HG03196 (cell line): Measurements from ENCODE around the gene KIFC3.
"Not testable (repeated sequence)": the region's sequence is repeated elsewhere in the genome, so short reads cannot be mapped to it uniquely, and the experiment has no call there.

Experiments
- ATAC-seq: cut with Tn5 transposase; IDR thresholded peaks from one replicate; pipeline ENCODE4 v1.9.1; 2021; ENCODE audit not compliant: unreplicated experiment

Gene KIFC3

GRCh38 chr16:57725976-57726375, 76.3 kb downstream of the KIFC3 start:
- no peak for ATAC-seq

GRCh38 chr16:57725554-57725953, 76.7 kb downstream of the KIFC3 start:
- no peak for ATAC-seq

GRCh38 chr16:57725151-57725550, 77.1 kb downstream of the KIFC3 start:
- no peak for ATAC-seq

- ATAC-seq = no peak
Measured at GRCh38 chr16:57724531-57724930, 77.8 kb downstream of the KIFC3 start.

- no peak for ATAC-seq
Measured at GRCh38 chr16:57723170-57723569, 79.1 kb downstream of the KIFC3 start.

- ATAC-seq = no peak
Measured at GRCh38 chr16:57722651-57723050, 79.6 kb downstream of the KIFC3 start.

GRCh38 chr16:57722210-57722499, 80.1 kb downstream of the KIFC3 start:
- no peak for ATAC-seq

GRCh38 chr16:57721356-57722209, 80.7 kb downstream of the KIFC3 start:
- no peak for ATAC-seq

- no peak for ATAC-seq
Measured at GRCh38 chr16:57720142-57720575, 82.1 kb downstream of the KIFC3 start.

- no peak for ATAC-seq
Measured at GRCh38 chr16:57714047-57714446, 88.2 kb downstream of the KIFC3 start.

- ATAC-seq = no peak
Measured at GRCh38 chr16:57713596-57713995, 88.7 kb downstream of the KIFC3 start.

GRCh38 chr16:57712569-57712968, 89.7 kb downstream of the KIFC3 start:
- ATAC-seq = not testable (repeated sequence)

- no peak for ATAC-seq
Measured at GRCh38 chr16:57711993-57712392, 90.3 kb downstream of the KIFC3 start.

- ATAC-seq = no peak
Measured at GRCh38 chr16:57711346-57711745, 90.9 kb downstream of the KIFC3 start.

- no peak for ATAC-seq
Measured at GRCh38 chr16:57709663-57710062, 92.6 kb downstream of the KIFC3 start.
